Cerebellar cortex (tissue), 1 donor: ENCODE data around the gene PALLD.
A peak's percentile ranks its signal among the peaks of the same experiment; 100 is the strongest.

Experiments used
- DNase-seq: peaks from one replicate; pipeline ENCODE4 v3.0.0-alpha.2; 2015; ENCODE audit warnings: low spot score

Gene PALLD

DNA sequence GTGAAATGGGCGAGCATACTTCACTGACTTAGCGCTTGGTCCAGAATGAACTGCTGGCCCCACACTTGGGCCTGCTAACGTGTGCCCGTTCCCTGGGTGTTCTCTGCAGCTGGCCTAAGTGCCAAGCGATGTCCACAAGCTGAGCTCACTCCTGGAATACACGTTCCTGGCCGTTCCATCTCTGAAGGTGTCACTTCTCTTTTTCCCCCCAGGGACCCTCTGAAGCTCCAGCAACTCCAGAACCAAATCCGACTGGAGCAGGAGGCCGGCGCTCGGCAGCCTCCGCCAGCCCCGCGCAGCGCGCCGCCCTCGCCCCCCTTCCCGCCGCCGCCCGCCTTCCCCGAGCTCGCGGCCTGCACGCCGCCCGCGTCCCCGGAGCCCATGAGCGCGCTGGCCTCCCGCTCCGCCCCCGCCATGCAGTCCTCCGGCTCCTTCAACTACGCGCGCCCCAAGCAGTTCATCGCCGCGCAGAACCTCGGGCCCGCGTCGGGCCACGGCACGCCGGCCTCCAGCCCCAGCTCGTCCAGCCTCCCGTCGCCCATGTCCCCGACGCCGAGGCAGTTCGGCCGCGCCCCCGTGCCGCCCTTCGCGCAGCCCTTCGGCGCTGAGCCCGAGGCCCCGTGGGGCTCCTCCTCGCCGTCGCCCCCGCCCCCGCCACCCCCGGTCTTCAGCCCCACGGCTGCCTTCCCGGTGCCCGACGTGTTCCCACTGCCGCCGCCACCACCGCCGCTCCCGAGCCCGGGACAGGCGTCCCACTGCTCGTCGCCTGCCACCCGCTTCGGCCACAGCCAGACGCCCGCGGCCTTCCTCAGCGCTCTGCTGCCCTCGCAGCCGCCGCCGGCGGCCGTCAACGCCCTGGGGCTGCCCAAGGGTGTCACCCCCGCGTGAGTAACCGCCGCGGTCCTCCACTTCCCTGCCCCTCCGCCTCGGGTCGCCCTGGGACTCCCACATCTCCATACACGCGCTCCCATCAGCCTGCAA is 380.9 kb downstream of the PALLD start:
- DNase-seq, result peak; percentile 27

DNA sequence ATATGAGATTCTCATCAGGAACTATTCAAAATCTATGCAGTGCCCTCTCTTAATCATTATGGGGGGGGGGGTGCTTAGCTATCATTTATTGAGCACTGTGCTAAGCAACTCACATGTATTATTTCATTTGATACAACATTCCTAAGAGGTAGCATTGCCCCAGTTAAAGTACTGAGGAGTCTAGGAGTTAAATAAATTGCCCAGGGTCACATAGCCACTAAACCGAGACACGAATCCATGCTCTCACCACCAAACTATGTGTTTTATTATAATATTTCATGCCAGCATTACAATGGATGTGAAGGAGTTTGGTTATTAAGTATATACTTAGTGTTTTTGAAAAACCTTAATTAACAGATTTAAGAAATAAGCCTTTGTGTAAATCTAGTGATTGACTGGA is 381.8 kb downstream of the PALLD start:
- DNase-seq, result no peak

DNA sequence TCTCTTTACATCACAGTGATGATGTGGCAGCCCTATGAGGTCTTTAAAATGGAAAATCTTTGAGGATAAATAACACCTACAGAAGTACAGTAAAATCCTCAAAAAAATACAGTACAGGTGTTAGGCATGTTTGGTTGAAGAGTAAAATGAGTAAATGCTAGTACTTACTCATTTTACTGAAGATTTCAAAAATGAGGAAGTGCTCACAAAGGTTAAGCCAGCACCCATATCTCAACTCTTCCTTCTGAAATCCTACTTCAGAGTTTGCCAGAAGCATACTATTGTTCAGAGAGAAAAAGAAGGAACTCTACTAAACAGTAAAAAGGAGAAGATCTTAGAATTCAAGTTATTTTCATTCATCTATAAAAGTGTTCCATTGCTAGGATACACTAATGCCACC is 382.3 kb downstream of the PALLD start:
- DNase-seq, result no peak

DNA sequence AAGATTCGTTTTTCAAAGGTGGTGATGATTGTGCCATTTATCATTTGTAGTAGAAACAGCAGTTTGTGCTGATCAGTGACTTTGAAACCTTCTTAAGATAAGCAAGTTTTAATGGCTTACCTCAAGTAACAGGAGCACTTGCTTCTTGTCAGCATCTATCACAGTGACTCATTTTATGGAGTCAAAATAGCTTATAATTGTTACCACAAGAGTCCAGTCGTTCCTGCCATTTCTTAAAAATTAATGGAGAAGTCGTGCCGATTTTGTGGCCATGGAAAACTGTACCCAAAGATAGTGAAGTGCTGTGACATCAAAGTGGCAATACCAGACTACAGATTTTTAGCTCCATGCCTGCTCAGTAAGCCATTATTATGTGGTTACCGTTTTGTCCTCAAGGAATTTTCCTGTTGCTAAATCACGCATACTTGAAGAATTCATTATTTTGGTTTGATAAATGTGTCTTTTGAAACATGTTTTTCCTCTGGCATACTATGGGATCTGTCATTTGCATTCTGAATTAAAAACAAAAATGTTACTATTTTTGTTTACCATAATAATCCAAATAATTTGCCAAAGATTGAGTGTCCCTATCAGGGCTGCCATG is 383.3 kb downstream of the PALLD start:
- no peak for DNase-seq

DNA sequence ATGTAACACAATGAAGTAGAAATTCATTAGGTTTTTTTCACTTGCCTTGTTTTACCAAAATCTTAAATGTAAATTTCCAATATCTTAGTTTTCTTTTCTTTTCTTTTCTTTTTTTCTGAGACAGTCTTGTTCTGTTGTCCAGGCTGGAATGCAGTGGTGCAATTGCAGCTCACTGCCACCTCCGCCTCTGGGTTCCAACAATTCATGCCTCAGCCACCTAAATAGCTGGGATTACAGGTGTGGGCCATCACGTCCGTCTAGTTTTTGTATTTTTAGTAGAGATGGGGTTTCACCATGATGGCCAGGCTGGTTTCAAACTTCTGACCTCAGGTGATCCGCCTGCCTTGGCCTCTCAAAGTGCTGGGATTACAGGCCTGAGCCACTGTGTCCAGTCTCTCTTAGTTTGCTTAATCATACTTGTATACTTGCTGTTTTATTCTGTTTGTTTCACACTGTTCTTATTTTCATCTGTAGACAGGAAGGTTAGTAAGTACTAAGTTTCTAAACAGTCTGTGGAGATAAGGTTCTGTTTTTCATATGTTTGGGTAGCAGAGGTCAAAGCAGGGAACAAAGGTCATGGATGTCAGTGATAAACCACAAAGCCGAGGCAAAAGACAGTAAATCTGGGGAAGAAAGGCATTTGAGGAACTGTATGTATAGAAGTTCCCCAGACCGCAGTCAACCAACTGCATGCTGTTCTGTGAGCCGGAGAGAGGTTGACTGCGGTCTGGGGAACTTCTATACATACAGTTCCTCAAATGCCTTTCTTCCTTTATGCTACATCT is 384.2 kb downstream of the PALLD start:
- DNase-seq, result no peak

DNA sequence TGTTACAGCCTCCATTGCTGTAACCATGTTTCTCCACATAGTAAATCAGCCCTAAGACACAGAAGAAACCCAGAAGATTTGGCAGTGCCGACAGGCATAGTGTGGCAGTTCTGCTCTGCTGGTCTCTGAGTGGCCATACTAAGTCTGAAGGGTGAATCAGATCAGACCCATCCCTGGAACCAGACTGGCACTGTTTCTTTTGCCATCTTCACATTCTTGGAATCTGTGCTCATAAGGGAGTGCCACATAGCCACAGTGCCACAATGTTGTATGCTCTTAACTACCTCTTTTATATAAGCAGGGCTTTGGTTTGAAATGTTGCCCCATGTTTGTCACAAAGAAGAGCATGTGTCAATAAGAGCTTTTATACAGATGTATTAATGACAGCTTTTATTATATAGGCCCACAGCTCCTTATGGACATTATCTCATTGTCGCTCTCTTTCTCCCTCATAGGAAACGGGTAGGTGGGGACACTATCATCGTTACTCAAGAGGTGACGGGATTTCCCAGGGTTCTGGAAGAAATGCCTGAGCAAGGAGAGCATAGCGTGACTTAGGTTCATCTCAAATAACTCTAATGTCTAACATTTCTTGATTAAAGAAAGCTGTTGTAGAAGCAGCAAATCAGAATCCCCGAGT is 385.0 kb downstream of the PALLD start:
- no peak for DNase-seq

DNA sequence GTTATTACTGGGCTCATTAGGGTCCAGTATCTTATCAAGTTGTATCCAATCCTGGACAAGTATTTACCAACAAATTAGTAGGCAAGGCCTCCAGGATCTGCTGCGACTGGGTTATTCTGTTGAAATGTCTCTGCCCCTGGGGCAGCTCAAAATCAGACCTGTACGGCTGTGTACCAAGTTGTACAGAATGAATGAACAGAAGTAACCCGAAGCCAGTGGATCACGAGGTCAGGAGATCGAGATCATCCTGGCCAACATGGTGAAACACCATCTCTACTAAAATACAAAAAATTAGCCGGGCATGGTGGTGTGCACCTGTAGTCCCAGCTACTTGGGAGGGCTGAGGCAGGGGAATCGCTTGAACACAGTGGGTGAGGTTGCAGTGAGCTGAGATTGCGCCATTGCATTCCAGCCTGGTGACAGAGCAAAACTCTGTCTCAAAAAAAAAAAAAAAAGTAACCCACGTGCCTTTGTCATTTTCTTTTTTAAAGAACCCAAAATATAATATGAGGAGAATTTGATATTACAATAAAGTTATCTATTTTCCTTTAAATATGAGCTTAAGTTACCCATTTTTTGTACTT is 385.9 kb downstream of the PALLD start:
- no peak for DNase-seq

DNA sequence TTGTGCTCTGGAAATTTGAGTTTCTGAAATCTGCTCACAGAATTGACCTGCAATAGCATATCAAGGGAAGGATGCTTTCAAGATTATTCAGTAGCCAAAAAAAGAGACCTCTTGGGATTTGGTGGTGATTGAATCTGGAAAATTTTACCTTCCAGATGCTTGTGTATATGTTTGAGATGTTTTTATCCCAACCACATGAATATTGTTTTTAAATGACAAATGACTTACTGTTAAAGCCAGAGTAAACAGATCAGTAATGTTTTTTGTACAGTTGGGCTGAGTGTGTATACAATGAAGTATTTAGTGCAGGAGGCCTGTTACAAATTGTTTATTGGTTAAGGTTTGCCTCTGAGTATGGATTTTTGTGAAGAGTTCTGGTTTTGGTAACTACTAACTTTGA is 386.7 kb downstream of the PALLD start:
- DNase-seq, result no peak

DNA sequence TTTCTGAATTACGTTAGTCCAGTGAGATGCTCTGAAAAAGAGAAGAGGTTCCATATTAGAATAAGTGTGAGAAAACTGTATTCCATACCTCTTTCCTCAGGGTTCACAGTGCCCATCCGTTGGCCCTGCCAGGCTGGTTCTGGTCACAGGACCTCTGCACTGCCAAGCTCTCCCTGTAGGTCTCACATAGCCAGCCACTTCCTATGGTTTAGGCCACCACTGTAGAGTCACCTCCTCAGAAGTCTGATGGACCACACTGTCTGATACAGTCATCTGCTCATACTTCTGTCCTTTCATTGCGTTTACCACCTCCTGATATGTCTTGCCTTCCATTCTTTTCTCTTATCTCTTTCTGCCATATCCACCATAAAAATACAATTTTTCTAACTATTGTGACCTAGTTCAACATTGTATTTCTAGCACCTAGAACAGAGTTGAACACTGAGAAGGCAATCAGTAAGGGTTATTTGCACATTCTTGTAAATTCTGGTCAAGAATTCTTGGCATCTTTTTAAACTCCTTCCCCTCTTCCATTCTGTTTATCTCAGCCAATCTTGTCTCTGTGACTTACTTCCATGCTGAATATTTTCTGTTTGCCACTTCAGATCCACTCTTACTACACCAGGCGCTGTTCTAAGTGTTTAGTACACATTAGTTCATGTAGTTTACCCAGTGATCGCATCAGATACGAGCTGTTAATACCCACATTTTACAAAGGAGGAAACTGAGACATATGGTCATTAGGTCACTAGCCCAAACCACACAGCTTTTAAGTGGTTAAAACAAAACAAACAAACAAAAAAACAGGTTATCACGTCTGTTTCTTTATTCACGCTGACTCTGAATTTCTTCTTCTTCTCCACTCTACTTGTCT is 387.6 kb downstream of the PALLD start:
- no peak for DNase-seq

DNA sequence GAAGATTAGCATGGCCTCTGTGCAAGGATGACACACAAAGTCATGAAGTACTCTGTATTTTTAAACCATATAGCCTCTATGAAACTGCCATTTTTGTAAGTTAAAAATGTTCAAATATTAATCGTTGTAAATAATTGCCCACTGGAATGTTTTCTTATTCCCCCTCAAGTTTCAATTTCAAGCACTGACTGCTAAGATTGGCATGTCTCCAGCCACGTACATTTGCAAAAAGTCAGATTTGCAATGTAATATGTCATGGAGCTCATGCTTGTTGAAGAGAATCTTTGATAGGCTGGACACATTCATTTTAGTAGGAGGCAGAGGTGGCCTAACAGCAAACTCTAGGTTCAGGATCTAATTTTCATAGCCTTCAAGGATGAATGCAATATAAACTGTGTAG is 388.5 kb downstream of the PALLD start:
- no peak for DNase-seq

DNA sequence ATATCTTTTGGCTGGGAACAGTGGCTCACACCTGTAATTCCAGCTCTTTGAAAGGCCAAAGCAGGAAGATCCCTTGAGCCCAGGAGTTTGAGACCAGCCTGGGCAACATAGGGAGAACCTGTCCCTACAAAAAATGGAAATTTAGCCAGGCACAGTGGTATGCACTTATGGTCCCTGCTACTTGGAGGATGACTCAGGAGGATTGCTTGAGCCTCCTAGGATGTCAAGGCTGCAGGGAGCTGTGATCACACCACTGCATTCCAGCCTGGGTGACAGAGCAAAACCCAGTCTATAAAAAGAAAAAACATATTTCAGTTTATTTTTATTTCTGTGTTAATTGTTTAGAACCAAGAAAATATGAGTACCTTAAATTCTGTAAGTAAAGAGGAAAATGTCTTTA is 389.5 kb downstream of the PALLD start:
- DNase-seq, result no peak

DNA sequence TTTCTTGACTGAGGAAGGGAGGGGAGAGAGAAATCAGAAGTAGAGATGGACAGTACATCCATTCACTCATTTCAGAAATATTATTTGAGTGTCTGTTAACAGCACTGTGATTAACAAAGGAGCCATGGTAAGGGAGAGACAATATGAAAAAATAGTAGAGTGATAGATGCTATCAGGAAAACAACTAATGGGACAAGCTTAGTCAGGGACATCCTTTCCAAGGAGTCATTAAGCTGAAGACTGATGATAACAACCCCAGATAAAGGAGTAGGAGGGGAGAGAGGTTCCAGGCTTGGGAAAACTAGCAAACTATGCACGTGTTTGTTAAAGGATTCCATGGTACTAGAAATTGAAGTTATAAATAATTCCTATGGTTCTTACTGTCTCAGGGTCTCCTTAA is 391.0 kb downstream of the PALLD start:
- no peak for DNase-seq

DNA sequence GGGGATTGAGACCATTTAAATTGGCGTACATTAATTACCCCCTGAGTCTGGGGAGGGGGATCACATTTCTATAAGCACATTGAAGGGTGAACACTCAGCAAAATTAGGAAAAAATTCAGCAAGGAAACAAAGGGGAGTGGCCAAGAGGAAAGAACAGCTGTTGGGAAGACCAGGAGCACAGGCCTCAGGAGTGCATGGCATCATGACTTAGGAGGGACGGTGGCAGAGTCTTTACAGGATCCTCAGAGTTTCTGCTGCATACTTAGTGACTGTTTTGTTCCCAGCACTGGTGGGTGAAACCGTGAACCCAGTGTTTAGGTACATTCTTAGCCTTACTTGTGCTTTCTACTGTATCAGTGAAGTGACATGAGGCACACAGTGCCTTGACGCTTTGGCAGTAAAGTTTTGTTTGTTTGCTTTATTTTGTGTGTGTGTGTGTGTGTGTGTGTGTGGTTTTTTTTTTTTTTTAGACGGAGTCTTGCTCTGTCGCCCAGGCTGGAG is 391.9 kb downstream of the PALLD start:
- no peak for DNase-seq

DNA sequence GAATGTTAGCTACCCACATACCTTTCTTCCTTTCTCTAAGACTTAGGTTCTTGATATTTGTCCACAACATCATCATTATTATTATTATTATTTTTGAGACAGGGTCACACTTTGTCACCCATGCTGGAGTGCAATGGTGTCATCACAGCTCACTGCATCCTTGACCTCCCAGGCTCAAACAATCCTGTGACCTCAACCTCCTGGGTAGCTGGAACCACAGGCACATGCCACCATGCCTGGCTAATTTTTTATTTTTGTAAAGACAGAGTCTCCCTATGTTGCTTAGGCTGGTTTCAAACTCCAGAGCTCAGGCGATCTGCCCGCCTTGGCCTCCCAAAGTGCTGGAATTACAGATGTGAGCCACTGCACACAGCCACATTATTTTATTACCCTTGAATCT is 394.2 kb downstream of the PALLD start:
- DNase-seq, result no peak

DNA sequence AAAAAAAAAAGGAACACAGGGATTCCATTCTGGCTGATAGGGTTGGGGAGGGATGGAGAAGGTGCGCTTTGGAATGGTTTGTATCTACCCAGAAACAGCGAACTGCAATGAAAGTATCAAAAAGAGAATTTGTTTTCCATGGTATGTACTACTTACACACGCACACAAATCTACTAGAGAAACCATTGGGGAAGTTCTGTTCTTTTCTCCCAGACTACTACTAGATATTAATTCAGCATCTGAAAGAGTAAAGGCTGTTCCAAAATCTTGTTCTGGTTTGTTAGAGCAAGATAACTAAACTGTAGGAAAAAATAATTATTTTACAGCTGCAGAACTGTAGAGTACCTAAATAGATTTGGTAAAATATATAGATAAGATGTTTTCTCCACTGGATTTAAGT is 394.8 kb downstream of the PALLD start:
- DNase-seq, result no peak

DNA sequence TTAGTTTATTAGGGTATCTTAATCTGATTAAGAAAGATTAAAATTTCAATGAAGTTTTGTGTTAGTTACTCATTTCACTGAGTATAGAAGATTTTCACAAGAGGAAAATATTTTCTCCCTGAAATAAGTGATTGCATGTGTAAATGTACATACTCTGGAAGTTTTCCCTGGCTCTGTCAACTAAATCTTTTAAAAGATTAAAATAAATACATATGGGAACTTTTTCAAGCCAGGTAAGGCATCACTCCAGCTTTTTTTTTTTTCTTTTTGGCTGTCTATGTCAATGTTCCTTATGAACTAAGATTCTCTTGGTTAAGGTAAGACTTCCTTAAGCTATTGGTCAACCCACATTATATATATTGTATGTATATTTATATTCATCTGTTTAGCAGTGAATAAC is 395.6 kb downstream of the PALLD start:
- no peak for DNase-seq

DNA sequence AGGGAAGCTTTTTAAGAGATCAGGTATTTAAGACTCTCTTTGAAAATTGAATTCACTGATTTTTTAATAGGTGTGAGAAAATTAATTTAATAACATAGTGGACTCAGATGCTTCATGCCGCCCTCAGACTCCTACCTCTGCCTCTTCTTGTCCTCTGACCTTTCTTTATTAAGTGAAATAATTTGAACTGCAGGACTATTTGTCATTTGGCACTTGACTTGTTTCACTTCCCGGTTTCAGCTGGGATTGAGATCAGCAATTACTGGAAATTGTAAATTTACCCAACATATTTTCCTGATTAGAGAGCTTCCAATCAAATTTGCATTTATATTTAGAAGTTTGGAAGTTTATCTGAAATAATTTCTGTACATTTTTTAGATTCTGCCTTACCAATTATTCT is 396.4 kb downstream of the PALLD start:
- no peak for DNase-seq

DNA sequence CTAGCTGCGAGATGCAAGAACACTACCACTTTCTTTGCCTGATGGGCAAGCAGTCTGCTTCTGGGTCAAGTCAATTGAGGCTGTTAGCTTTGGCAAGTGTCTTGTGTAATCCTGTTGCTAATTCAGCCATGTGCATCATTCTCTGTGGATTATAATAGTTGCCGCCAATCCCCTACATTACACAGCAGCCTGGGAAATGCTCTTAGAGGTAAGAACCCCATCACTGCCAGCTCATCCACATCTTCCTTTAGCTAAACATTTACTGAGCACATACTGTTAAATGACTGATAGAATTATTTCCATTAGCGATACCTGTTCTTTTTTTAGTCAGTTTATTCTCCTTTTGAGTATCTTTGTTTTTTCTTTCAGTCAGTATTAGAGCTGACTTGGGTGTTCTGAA is 397.0 kb downstream of the PALLD start:
- peak; percentile 12 for DNase-seq

DNA sequence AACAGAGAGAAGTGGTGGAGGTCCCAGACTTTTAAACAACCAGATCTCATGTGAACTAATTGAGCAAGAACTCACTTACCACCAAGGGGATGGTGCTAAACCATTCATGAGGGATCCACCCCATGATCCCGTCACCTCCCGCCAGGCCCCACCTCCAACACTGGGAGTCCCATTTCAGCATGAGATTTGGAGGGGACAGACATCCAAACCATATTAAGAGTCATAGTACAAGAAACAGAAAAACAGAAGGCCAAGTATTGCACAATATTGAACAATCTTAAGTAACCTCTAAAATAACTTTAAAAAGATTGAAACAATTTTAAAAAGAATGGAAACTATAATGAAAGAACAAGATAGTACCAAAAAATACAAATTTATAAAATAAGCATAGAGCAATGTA is 403.2 kb downstream of the PALLD start:
- no peak for DNase-seq

DNA sequence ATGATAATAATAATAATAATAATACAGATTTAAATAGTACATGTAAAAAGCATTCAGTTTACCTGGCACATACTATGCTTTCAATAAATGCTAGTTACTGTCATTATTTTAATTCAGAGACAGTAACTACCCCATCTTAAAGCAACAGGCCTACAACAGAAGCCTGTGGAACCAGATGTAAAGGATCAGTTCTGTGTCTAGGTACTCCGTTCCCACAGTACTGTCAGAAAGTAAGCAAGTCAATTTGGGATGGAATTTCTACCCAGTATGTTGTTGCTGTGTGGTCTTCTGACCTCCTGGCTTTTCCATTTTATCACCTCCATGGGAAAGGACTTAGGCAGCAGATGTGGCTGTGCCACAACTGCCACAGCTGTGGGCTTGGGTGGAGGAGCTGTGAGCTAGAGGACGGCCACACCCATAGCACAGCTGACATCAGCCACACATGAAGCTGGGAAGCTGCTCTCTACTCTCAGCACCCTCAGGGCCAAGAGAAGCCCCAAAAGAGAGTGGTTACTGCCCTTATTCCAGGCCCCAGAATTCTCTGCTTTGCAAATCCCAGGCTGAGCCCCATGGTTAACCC is 410.4 kb downstream of the PALLD start:
- DNase-seq, result no peak
